ENCODE data around the gene UPK2. TPM values are rescaled to one million over a fixed set of nuclear protein-coding genes. Genes with fewer than 3 reads are reported as not detected.

The UPK2 gene
- total and polyA plus RNA-seq, 2 of the 13 experiments (the other 11 are each of a cell fraction or from before 2014, with no cell fraction given), result not detected

DNA sequence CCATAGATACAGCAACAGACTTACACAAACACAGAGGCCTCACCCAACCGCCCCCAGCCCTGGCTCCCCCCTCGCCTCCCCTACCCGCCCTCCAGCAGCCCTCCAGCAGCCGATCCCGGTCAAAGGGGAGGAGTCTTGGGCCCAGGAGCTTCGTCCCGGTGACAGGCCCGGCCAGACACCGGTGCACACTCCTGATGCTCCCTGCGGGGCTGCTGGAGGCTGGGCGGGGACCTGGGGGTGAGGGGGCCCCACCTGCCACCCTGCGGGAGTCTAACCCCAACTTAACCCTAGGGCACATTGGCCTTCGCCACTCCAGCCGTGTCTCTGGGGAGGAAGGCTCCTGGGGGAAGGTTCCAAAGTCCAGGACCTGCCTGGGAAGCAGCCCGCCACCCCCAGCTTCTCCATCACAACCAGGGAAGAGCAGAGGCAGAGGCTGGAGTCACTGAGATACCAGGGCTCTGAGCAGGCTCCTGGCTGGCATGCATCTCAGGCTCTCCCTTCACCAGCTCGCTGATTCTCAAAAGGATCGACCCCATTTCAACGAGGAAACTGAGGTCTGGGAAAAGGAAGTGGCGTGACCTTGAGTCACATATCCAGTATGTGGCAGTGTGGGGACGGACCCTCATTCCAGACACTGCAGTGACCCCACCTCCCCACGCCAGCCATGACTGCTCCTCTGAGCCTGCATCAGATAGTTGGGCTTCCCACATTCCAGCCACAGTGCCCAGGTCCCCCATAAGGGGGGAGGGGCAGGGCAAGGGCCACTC, 44.8 kb upstream of the UPK2 start (continued):
- TF ChIP-seq, protein P1, sequence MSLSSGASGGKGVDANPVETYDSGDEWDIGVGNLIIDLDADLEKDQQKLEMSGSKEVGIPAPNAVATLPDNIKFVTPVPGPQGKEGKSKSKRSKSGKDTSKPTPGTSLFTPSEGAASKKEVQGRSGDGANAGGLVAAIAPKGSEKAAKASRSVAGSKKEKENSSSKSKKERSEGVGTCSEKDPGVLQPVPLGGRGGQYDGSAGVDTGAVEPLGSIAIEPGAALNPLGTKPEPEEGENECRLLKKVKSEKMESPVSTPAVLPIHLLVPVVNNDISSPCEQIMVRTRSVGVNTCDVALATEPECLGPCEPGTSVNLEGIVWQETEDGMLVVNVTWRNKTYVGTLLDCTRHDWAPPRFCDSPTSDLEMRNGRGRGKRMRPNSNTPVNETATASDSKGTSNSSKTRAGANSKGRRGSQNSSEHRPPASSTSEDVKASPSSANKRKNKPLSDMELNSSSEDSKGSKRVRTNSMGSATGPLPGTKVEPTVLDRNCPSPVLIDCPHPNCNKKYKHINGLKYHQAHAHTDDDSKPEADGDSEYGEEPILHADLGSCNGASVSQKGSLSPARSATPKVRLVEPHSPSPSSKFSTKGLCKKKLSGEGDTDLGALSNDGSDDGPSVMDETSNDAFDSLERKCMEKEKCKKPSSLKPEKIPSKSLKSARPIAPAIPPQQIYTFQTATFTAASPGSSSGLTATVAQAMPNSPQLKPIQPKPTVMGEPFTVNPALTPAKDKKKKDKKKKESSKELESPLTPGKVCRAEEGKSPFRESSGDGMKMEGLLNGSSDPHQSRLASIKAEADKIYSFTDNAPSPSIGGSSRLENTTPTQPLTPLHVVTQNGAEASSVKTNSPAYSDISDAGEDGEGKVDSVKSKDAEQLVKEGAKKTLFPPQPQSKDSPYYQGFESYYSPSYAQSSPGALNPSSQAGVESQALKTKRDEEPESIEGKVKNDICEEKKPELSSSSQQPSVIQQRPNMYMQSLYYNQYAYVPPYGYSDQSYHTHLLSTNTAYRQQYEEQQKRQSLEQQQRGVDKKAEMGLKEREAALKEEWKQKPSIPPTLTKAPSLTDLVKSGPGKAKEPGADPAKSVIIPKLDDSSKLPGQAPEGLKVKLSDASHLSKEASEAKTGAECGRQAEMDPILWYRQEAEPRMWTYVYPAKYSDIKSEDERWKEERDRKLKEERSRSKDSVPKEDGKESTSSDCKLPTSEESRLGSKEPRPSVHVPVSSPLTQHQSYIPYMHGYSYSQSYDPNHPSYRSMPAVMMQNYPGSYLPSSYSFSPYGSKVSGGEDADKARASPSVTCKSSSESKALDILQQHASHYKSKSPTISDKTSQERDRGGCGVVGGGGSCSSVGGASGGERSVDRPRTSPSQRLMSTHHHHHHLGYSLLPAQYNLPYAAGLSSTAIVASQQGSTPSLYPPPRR (CRISPR knock-in tag; IDR thresholded peaks at IDR 0.05; ENCODE audit: borderline replicate concordance), result peak; percentile 59
- TF ChIP-seq, protein P2, sequence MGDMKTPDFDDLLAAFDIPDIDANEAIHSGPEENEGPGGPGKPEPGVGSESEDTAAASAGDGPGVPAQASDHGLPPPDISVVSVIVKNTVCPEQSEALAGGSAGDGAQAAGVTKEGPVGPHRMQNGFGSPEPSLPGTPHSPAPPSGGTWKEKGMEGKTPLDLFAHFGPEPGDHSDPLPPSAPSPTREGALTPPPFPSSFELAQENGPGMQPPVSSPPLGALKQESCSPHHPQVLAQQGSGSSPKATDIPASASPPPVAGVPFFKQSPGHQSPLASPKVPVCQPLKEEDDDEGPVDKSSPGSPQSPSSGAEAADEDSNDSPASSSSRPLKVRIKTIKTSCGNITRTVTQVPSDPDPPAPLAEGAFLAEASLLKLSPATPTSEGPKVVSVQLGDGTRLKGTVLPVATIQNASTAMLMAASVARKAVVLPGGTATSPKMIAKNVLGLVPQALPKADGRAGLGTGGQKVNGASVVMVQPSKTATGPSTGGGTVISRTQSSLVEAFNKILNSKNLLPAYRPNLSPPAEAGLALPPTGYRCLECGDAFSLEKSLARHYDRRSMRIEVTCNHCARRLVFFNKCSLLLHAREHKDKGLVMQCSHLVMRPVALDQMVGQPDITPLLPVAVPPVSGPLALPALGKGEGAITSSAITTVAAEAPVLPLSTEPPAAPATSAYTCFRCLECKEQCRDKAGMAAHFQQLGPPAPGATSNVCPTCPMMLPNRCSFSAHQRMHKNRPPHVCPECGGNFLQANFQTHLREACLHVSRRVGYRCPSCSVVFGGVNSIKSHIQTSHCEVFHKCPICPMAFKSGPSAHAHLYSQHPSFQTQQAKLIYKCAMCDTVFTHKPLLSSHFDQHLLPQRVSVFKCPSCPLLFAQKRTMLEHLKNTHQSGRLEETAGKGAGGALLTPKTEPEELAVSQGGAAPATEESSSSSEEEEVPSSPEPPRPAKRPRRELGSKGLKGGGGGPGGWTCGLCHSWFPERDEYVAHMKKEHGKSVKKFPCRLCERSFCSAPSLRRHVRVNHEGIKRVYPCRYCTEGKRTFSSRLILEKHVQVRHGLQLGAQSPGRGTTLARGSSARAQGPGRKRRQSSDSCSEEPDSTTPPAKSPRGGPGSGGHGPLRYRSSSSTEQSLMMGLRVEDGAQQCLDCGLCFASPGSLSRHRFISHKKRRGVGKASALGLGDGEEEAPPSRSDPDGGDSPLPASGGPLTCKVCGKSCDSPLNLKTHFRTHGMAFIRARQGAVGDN (CRISPR knock-in tag; IDR thresholded peaks at IDR 0.05), result peak; percentile 59; the same call in 1 of the 2 replicates
- TF ChIP-seq, protein P3, sequence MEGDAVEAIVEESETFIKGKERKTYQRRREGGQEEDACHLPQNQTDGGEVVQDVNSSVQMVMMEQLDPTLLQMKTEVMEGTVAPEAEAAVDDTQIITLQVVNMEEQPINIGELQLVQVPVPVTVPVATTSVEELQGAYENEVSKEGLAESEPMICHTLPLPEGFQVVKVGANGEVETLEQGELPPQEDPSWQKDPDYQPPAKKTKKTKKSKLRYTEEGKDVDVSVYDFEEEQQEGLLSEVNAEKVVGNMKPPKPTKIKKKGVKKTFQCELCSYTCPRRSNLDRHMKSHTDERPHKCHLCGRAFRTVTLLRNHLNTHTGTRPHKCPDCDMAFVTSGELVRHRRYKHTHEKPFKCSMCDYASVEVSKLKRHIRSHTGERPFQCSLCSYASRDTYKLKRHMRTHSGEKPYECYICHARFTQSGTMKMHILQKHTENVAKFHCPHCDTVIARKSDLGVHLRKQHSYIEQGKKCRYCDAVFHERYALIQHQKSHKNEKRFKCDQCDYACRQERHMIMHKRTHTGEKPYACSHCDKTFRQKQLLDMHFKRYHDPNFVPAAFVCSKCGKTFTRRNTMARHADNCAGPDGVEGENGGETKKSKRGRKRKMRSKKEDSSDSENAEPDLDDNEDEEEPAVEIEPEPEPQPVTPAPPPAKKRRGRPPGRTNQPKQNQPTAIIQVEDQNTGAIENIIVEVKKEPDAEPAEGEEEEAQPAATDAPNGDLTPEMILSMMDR (CRISPR knock-in tag; IDR thresholded peaks at IDR 0.05), result peak; percentile 18
- TF ChIP-seq, protein P4, sequence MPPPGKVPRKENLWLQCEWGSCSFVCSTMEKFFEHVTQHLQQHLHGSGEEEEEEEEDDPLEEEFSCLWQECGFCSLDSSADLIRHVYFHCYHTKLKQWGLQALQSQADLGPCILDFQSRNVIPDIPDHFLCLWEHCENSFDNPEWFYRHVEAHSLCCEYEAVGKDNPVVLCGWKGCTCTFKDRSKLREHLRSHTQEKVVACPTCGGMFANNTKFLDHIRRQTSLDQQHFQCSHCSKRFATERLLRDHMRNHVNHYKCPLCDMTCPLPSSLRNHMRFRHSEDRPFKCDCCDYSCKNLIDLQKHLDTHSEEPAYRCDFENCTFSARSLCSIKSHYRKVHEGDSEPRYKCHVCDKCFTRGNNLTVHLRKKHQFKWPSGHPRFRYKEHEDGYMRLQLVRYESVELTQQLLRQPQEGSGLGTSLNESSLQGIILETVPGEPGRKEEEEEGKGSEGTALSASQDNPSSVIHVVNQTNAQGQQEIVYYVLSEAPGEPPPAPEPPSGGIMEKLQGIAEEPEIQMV (CRISPR knock-in tag; IDR thresholded peaks at IDR 0.05; ENCODE audit: low read depth), result 0 out of 2 replicates have a peak, but pooled peaks have one; percentile 41
- TF ChIP-seq NR2F1 (CRISPR knock-in tag; IDR thresholded peaks at IDR 0.05) (0 out of 4 replicates have a peak, but pooled peaks of 1 of the 2 experiments have one; percentile 17), SOX13 (IDR thresholded peaks at IDR 0.05) (no peak), SOX13 (CRISPR knock-in tag; conservative IDR thresholded peaks at IDR 0.05 in 1 of 2, IDR thresholded peaks at IDR 0.05 in 1 of 2) (peak in 1 of 2 experiments; percentile 46; a peak in 2 of 4 replicates), YY1 (IDR thresholded peaks at IDR 0.05; ENCODE audit: insufficient read depth, insufficient replicate concordance, low read depth, low read length) (peak; percentile 12), TBX2 (CRISPR knock-in tag; IDR thresholded peaks at IDR 0.05; ENCODE audit: borderline replicate concordance) (peak; percentile 64; the same call in 1 of the 2 replicates), SP5 (CRISPR knock-in tag; IDR thresholded peaks at IDR 0.05; ENCODE audit: borderline replicate concordance, low read depth) (peak; percentile 56; the same call in 1 of the 2 replicates), HIVEP1 (CRISPR knock-in tag; IDR thresholded peaks at IDR 0.05) (0 out of 2 replicates have a peak, but pooled peaks have one; percentile 18), ZC3H4 (CRISPR knock-in tag; IDR thresholded peaks at IDR 0.05; ENCODE audit: borderline replicate concordance) (peak; percentile 79; the same call in 1 of the 2 replicates)

Measured in HepG2 (cell line).